Stomach (tissue), 9 donors: ENCODE measurements around the gene PRKAR2B. TPM values are rescaled to one million over a fixed set of nuclear protein-coding genes. Genes with fewer than 3 reads are reported as not detected.

Experiments used
- DNase-seq, 2 donors: peaks; one replicate each; pipeline versions ENCODE4 v3.0.0 to v3.0.0-alpha.2; 2013 to 2019
- H3K27ac ChIP-seq, 5 donors: fragments of 200-600 bp in 4 of 5; sonication (generic) in 4 of 5; one replicate each; pipeline ENCODE4 v1.5.1; 2013 to 2019; ENCODE audit warnings: mild to moderate bottlenecking in 1 of 5, moderate library complexity in 1 of 5
- H3K27me3 ChIP-seq, 3 donors: fragments of 200-600 bp; sonication (generic); one replicate each; pipeline ENCODE4 v1.5.1; 2017 to 2019; ENCODE audit warnings: mixed run types in 1 of 3
- H3K36me3 ChIP-seq, 4 donors: fragments of 200-600 bp; sonication (generic); 1 replicate in 3 of 4; 2 replicates in 1 of 4; pipeline ENCODE4 v1.5.1; 2016 to 2019
- H3K4me1 ChIP-seq, 4 donors: fragments of 200-600 bp; sonication (generic); one replicate each; pipeline ENCODE4 v1.5.1; 2016 to 2019
- H3K4me3 ChIP-seq, 4 donors: fragments of 200-600 bp; sonication (generic) in 3 of 4; one replicate each; pipeline ENCODE4 v1.5.1; 2016 to 2019; ENCODE audit warnings: mild to moderate bottlenecking in 1 of 4
- H3K9me3 ChIP-seq, 4 donors: fragments of 200-600 bp; sonication (generic); one replicate each; pipeline ENCODE4 v1.5.1; 2016 to 2019
- CTCF ChIP-seq, 7 experiments: fragments of 450-650 bp in 4 of 7; fragments of 200-600 bp in 3 of 7; sonication (generic) in 3 of 7; IDR thresholded peaks; one replicate each; pipeline ENCODE4 v1.5.1; 2016 to 2019; ENCODE audit warnings: antibody characterized with exemption in 7 of 7, control low read depth in 2 of 7, mild to moderate bottlenecking in 1 of 7
- EP300 ChIP-seq: sonication (generic); formaldehyde crosslinking; IDR thresholded peaks from one replicate; pipeline ENCODE4 v1.6.1; 2017; ENCODE audit warnings: antibody characterized with exemption
- POLR2A ChIP-seq, 4 donors: fragments of 450-650 bp; IDR thresholded peaks; one replicate each; pipeline ENCODE4 v1.6.1; 2016; ENCODE audit warnings: antibody characterized with exemption in 4 of 4, control low read depth in 2 of 4, mild to moderate bottlenecking in 1 of 4, moderate library complexity in 1 of 4
- POLR2AphosphoS5 ChIP-seq, 3 donors: sonication (generic); formaldehyde crosslinking; IDR thresholded peaks; one replicate each; pipeline ENCODE4 v1.6.1; 2016; ENCODE audit warnings: antibody characterized with exemption in 3 of 3
- WGBS, 5 donors: extraction: QIAGEN DNeasy Blood & Tissue Kit in 3 of 5; methylation state at CpG; one replicate each; pipeline versions ENCODE4 v1.1.5 to v1.1.7; 2013 to 2018; 5-methylcytosine and 5-hydroxymethylcytosine counted together
- intact Hi-C: fragments of 100-400 bp; cut with DNase I; formaldehyde crosslinking; loops from one replicate; pipeline ENCODE4 v1.15.1; 2023; ENCODE audit warnings: low total_unique reads
- polyA plus RNA-seq, 3 donors: library from polyadenylated mRNA; stranded (reverse); fragments of 200-250 nt; gene quantifications; one replicate each; pipeline ENCODE4 v1.2.3, GENCODE V29; 2013
- total RNA-seq, 5 donors: library from RNA; depleted of rRNA; stranded (reverse); fragments of >200 nt; gene quantifications; one replicate each; pipeline versions ENCODE4 v1.1.0 to v1.2.3, GENCODE V29; 2014 to 2016
- donor health status: healthy with polysubstance abuse.
- donor health status: Bipolar disorder and iron deficiency.
- donor health status: healthy.

The PRKAR2B gene
- total and polyA plus RNA-seq, 8 donors = 4.7 to 39.6 (median 15.2) TPM

GRCh38 chr7:107076781-107077698, 32.5 kb downstream of the PRKAR2B start:
- Histone ChIP-seq H3K27ac (no peak overlapping the region), H3K36me3 (no peaks in the 10 kb centered on the region), H3K9me3 (no peaks in the 10 kb centered on the region), H3K4me3 (no peak overlapping the region), H3K4me1 (no peaks in the 10 kb centered on the region), H3K27me3 (no peaks in the 10 kb centered on the region)
- TF ChIP-seq EP300 (no peak), POLR2AphosphoS5 (IDR thresholded peaks at IDR 0.05) (no peak), CTCF (IDR thresholded peaks at IDR 0.05) (no peak), POLR2A (IDR thresholded peaks at IDR 0.05) (no peak)
- DNase-seq = no peak
- 79 to 88% (median 84%) methylated on average over 8 of the region's 8 CpGs for WGBS, 5 donors
- intact Hi-C loops = no loop called here

GRCh38 chr7:107077699-107078516, 33.4 kb downstream of the PRKAR2B start:
- Histone ChIP-seq H3K9me3 (no peaks in the 10 kb centered on the region), H3K27me3 (no peaks in the 10 kb centered on the region), H3K27ac (no peak overlapping the region), H3K4me1 (no peaks in the 10 kb centered on the region), H3K36me3 (no peaks in the 10 kb centered on the region), H3K4me3 (no peak overlapping the region)
- DNase-seq = no peak
- WGBS, 5 donors = 89 to 97% (median 95%) methylated on average over 8 to 10 of the region's 10 CpGs
- intact Hi-C loops = no loop called here
- TF ChIP-seq POLR2A (IDR thresholded peaks at IDR 0.05) (no peak), POLR2AphosphoS5 (IDR thresholded peaks at IDR 0.05) (no peak), CTCF (IDR thresholded peaks at IDR 0.05) (no peak), EP300 (no peak)

- Histone ChIP-seq H3K9me3 (no peaks in the 10 kb centered on the region), H3K4me3 (no peak overlapping the region)
- peak in 1 of 2 donors; percentile 47 for DNase-seq
These were observed 34.0 kb downstream of the PRKAR2B start for GRCh38 chr7:107078517-107078966.

More at GRCh38 chr7:107078517-107078966, 34.0 kb downstream of the PRKAR2B start:
- no peaks in the 10 kb centered on the region for H3K27me3 ChIP-seq
- TF ChIP-seq POLR2AphosphoS5 (IDR thresholded peaks at IDR 0.05) = no peak
- no peak for TF ChIP-seq CTCF (IDR thresholded peaks at IDR 0.05)
- no peak for TF ChIP-seq EP300
- no peak for TF ChIP-seq POLR2A (IDR thresholded peaks at IDR 0.05)
- H3K4me1 ChIP-seq = no peaks in the 10 kb centered on the region
- H3K36me3 ChIP-seq = no peaks in the 10 kb centered on the region
- no peak overlapping the region for H3K27ac ChIP-seq
- WGBS, 5 donors = 53 to 78% (median 64%) methylated on average over 2 of the region's 2 CpGs
- intact Hi-C loops = no loop called here
